Parathyroid adenoma (tissue), 2 donors: ENCODE results near the gene PKNOX1.
"Not testable (repeated sequence)": the region's sequence is repeated elsewhere in the genome, so short reads cannot be mapped to it uniquely, and the experiment has no call there.

Experiments
- H2AFZ ChIP-seq: fragments of 300-600 bp; sonication (generic); one replicate; pipeline ENCODE4 v1.7.0; 2017; ENCODE audit warnings: antibody characterized with exemption, mild to moderate bottlenecking
- H3K27ac ChIP-seq: fragments of 300-600 bp; sonication (generic); one replicate; pipeline ENCODE4 v1.7.0; 2017
- H3K27me3 ChIP-seq: fragments of 300-600 bp; sonication (generic); one replicate; pipeline ENCODE4 v1.7.0; 2017; ENCODE audit warnings: low read length; ENCODE audit not compliant: control insufficient read depth, insufficient read depth
- H3K36me3 ChIP-seq: fragments of 300-600 bp; sonication (generic); one replicate; pipeline ENCODE4 v1.7.0; 2017; ENCODE audit warnings: low read length; ENCODE audit not compliant: control insufficient read depth, insufficient read depth
- H3K4me1 ChIP-seq: fragments of 300-600 bp; sonication (generic); one replicate; pipeline ENCODE4 v1.7.0; 2017; ENCODE audit warnings: control low read depth
- H3K4me2 ChIP-seq: fragments of 300-600 bp; sonication (generic); one replicate; pipeline ENCODE4 v1.7.0; 2017; ENCODE audit warnings: low read length
- H3K4me3 ChIP-seq: fragments of 300-600 bp; sonication (generic); one replicate; pipeline ENCODE4 v1.7.0; 2017; ENCODE audit warnings: low read depth, low read length
- H3K79me2 ChIP-seq: fragments of 300-600 bp; sonication (generic); one replicate; pipeline ENCODE4 v1.7.0; 2017; ENCODE audit warnings: control low read depth
- H3K9ac ChIP-seq: fragments of 300-600 bp; sonication (generic); one replicate; pipeline ENCODE4 v1.7.0; 2017; ENCODE audit warnings: mild to moderate bottlenecking
- H3K9me3 ChIP-seq: fragments of 300-600 bp; sonication (generic); one replicate; pipeline ENCODE4 v1.7.0; 2017; ENCODE audit warnings: low read length; ENCODE audit not compliant: control insufficient read depth
- CTCF ChIP-seq: fragments of 300-600 bp; sonication (generic); IDR thresholded peaks from one replicate; pipeline ENCODE4 v1.7.0; 2017; ENCODE audit warnings: antibody characterized with exemption, mild to moderate bottlenecking
- donor health status: primary hyperparathyroidism.

PKNOX1 gene

DNA sequence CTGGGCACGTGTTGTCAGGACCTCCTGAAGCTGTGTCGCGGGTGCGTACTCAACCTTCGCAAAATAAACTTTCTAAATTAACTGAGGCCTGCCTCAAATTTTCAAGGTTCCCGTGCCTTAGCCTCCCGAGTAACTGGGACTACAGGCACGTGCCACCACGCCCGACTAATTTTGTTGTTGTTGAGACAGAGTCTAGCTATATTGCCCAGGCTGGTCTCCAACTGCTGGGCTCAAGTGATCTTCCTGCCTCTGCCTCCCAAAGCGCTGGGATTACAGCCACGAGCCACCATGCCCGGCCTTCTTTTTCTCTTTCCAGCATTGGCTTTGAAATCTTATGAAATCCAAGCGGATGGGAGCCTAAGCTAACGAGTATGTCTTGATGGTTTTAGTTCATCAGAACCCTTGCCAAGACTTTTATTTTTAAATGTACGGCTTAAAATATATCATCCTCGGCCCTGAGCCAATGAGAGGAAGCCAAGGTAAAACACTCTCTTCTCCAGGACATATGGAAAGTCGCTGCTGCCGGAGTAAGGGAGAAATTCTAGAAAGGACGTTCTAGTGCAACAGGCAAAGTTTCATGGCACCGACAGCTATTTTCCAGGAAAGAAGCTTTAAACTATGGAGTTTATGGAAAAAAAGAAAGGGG, 36.3 kb upstream of the PKNOX1 start:
- no peak overlapping the region for H3K9ac ChIP-seq
- H3K4me3 ChIP-seq, result no peak overlapping the region
- no peak overlapping the region for H2AFZ ChIP-seq
- no peaks in the 10 kb centered on the region for H3K9me3 ChIP-seq
- no peak overlapping the region for H3K27ac ChIP-seq
- H3K4me1 ChIP-seq, result no peaks in the 10 kb centered on the region
- no peaks in the 10 kb centered on the region for H3K79me2 ChIP-seq
- H3K4me2 ChIP-seq, result no peak overlapping the region
- no peak for TF ChIP-seq CTCF
- no peaks in the 10 kb centered on the region for H3K36me3 ChIP-seq
- no peaks in the 10 kb centered on the region for H3K27me3 ChIP-seq

DNA sequence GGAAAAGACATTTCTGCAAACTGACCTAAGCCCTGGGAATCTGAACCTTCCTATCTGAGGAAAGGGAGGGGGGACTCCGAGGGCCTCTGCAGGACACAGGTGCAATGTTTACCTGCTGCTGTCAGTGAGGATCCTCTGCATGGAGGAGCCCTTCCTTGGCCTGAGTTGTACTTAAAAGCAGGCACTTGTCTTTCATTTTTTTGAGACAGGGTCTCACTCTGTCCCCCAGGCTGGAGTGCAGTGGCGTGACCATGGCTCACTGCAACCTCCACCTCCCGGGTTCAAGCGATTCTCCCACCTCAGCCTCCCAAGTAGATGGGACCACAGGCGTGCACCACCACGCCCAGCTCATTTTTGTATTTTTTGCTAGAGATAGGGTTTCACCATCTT, 35.8 kb upstream of the PKNOX1 start:
- not testable (repeated sequence) for H3K27ac ChIP-seq, H3K9me3 ChIP-seq, H3K4me1 ChIP-seq, H3K79me2 ChIP-seq, H2AFZ ChIP-seq, H3K9ac ChIP-seq, H3K36me3 ChIP-seq, H3K27me3 ChIP-seq, H3K4me3 ChIP-seq, H3K4me2 ChIP-seq

DNA sequence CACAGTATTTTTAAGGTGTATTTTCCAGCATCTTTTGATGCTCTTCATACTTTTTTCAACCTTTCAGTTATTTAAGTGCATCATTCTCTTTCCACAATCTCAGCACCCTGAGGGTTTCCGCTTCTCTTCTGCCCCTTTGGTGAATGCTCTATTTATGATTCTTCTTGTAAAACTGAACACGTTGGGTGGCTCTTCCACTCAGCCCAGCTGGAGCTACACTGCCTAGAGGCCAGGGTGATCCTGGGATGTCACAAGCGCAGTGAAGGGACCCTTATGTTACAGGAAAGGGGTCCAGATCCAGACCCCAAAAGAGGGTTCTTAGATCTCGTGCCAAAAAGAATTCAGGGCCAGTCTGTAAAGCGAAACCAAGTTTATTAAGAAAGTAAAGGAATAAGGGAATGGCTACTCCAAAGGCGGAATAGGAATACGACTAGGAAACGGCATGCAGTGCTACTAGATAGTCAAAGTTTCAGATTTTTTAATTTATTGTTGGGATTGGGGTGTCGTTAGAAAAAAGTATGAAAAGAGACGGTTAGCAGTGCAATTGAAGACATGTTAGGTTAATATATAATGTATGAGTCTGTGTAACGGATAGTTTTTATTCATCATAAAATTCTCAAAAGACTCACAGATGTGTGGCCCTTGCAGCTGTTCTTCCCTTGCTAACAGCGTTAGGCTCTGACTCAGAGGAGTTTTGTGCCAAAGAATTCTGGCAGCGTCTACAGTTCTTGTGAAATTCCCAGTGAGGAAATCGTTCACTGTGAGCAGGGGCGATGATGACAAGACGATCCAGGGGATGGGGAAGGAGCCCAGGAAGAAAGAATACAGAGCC, 34.6 kb upstream of the PKNOX1 start:
- Histone ChIP-seq H3K4me3 (no peak overlapping the region), H3K9ac (no peak overlapping the region)

GRCh38 chr21:42941696-42942085, 32.7 kb upstream of the PKNOX1 start:
- Histone ChIP-seq H3K4me1 (no peaks in the 10 kb centered on the region), H3K4me2 (no peak overlapping the region), H3K4me3 (no peak overlapping the region), H3K27me3 (no peaks in the 10 kb centered on the region), H3K27ac (no peak overlapping the region), H2AFZ (no peak overlapping the region), H3K9me3 (no peaks in the 10 kb centered on the region), H3K79me2 (no peaks in the 10 kb centered on the region), H3K9ac (no peak overlapping the region), H3K36me3 (no peaks in the 10 kb centered on the region)
- TF ChIP-seq CTCF, result no peak

More for the DNA sequence above, 34.6 kb upstream of the PKNOX1 start:
- no peaks in the 10 kb centered on the region for H3K9me3 ChIP-seq
- no peaks in the 10 kb centered on the region for H3K27me3 ChIP-seq
- no peak overlapping the region for H3K4me2 ChIP-seq
- H3K79me2 ChIP-seq, result no peaks in the 10 kb centered on the region
- no peak overlapping the region for H3K27ac ChIP-seq
- H3K36me3 ChIP-seq, result no peaks in the 10 kb centered on the region
- TF ChIP-seq CTCF, result no peak
- no peak overlapping the region for H2AFZ ChIP-seq
- no peaks in the 10 kb centered on the region for H3K4me1 ChIP-seq

DNA sequence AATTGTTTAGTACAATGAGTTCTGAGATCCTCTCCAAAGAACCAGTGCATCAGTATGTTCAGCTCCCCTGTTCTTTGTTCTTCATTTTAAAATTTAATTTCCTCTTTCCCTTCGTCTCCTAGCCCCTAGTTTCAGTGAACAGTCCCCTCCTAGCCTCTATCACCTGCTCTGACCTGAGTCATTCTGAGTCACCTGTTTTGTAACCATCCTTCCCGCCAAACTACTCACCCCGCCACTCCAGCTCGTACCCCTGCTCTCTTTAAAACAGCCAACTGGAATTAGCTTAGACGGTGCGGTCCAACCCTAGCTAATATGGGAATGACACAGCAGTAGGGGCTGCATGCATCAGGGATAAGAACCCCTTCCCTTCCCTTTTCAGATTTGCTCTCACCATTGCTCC, 32.1 kb upstream of the PKNOX1 start:
- H3K36me3 ChIP-seq, result no peaks in the 10 kb centered on the region
- no peaks in the 10 kb centered on the region for H3K27me3 ChIP-seq
- H3K9me3 ChIP-seq, result no peaks in the 10 kb centered on the region
- TF ChIP-seq CTCF, result no peak
- H2AFZ ChIP-seq, result no peak overlapping the region
- H3K27ac ChIP-seq, result no peak overlapping the region
- H3K9ac ChIP-seq, result no peak overlapping the region
- no peaks in the 10 kb centered on the region for H3K79me2 ChIP-seq
- no peaks in the 10 kb centered on the region for H3K4me1 ChIP-seq
- no peak overlapping the region for H3K4me3 ChIP-seq
- H3K4me2 ChIP-seq, result no peak overlapping the region

DNA sequence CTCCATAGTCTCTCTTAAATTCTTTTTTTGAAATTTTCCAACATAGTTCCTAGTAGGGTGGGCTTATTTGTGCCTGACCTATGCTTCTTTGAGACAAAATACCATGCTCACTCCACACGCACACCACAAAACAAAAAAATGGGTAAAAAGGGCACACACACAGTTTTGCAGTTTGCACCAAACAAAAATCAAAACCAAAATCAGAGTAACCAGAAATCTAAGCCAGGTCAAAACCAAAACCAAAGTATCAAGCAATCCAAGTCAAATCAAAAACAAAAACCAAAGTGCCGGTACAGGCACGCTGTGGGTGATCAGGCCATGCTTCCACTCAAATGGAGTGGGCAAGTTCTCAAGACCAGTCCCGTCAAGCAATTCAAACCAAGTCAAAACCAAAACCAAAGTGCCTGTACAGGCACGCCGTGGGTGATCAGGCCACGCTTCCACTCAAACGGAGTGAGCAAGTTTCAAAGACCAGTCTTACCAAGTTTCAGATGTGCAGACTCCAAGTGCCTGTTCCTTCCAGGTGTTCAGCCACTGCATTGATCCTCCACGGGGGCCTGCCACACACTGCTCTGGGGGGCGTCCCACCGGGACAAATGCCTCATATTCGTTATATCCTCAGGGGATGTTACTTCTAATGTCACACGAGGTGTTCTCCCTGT, 25.1 kb upstream of the PKNOX1 start:
- not testable (repeated sequence) for H2AFZ ChIP-seq, H3K4me2 ChIP-seq, H3K9me3 ChIP-seq, H3K4me3 ChIP-seq, H3K9ac ChIP-seq, H3K27me3 ChIP-seq, H3K79me2 ChIP-seq, H3K4me1 ChIP-seq, H3K27ac ChIP-seq, H3K36me3 ChIP-seq

GRCh38 chr21:42951193-42951592, 23.2 kb upstream of the PKNOX1 start:
- H3K4me3 ChIP-seq, H2AFZ ChIP-seq, H3K4me1 ChIP-seq, H3K9me3 ChIP-seq, H3K79me2 ChIP-seq, H3K9ac ChIP-seq, H3K27ac ChIP-seq, H3K36me3 ChIP-seq, H3K27me3 ChIP-seq, H3K4me2 ChIP-seq: not testable (repeated sequence)
